LNCAP (cell line): Measurements from ENCODE around the gene DGAT2.

Experiments used
- TF ChIP-seq, protein P1 (sequence below): fragments of 450-650 bp; IDR thresholded peaks from 2 replicates; pipeline ENCODE4 v1.5.1; 2017; ENCODE audit warnings: mild to moderate bottlenecking

Gene DGAT2

DNA sequence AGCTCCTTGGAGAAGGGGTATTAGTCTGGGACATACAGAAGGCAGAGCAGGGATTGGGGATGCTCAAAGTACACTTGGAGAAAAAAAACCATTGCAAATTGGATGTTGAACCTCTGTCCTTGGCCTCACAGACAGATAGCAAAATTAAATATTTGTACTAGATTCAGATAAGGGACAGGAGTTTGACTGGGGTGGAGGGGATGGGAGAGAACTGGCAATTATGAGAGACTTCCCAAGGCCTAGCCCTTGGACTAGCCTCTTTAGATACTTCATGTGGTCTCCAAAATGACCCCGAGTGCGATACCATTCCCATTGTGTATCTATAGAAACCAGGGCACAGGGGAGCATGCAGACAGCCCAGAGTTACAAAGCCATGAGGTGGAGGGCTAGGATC lies 15.5 kb downstream of the DGAT2 start:
- TF ChIP-seq, protein P1, sequence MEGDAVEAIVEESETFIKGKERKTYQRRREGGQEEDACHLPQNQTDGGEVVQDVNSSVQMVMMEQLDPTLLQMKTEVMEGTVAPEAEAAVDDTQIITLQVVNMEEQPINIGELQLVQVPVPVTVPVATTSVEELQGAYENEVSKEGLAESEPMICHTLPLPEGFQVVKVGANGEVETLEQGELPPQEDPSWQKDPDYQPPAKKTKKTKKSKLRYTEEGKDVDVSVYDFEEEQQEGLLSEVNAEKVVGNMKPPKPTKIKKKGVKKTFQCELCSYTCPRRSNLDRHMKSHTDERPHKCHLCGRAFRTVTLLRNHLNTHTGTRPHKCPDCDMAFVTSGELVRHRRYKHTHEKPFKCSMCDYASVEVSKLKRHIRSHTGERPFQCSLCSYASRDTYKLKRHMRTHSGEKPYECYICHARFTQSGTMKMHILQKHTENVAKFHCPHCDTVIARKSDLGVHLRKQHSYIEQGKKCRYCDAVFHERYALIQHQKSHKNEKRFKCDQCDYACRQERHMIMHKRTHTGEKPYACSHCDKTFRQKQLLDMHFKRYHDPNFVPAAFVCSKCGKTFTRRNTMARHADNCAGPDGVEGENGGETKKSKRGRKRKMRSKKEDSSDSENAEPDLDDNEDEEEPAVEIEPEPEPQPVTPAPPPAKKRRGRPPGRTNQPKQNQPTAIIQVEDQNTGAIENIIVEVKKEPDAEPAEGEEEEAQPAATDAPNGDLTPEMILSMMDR = no peak

DNA sequence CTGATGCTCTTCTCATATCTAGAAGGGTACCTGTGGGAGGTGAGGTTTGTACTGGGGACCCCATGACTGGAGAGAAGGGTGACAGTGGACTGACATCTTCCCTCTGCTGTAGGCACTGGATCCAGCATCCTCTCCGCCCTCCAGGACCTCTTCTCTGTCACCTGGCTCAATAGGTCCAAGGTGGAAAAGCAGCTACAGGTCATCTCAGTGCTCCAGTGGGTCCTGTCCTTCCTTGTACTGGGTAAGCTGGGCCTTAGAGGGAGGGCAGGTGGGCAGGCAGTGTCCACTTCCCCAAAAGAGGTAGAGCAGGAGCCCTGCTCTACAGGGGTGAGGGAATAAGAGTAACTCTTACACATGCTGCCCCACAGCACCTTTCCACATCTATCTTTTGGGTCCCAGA lies 15.9 kb downstream of the DGAT2 start:
- TF ChIP-seq, protein P1 = no peak

DNA sequence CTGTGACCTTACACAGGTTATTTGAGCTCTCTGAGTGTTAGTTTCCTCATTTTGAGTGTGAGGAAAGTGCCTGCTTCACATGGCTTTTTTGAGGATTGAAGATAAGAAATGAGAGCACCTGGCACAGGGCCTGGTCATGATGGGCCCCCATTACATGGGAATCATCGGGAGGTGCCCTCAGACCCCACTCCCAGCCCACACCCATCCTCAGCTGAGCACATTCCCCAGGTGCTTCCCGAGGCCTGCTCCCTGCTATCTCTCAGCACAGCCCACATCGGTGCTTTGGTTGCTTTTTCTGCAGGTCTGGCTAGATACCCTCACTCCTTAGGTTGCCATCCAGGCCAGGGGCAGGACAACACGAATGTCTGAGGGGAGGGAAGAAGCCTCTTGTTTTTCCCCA lies 16.6 kb downstream of the DGAT2 start:
- TF ChIP-seq, protein P1 = no peak

DNA sequence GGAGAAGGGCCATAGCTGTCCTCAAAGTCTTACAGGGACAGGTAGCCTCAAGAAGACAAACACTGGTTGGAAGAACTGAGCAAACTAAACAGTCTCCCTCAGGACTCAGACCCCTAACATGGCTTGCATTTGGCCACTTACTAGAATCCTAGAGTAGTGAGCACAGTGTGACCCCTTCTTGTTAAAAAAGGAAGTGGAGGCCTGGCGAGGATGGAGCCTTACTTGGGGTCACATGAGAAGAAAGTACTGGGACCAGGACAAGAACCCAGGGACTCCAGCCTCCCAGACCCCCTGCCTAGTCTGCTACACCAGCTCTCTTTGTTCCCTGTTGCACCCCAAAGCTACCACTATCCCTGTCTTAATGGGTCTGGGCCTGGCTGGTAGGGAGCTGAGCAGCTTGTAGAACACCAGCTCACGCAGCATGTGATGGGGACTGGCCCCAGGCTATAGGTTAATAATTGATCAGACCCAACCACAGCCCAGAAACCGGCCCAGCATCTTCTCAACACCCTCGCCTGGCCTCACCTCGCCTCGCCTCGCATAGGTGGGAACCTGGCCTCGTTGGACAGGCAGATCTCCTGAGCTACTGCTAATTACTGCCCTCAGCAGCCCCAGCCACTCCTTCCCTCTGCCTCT lies 17.6 kb downstream of the DGAT2 start:
- TF ChIP-seq, protein P1 = no peak

DNA sequence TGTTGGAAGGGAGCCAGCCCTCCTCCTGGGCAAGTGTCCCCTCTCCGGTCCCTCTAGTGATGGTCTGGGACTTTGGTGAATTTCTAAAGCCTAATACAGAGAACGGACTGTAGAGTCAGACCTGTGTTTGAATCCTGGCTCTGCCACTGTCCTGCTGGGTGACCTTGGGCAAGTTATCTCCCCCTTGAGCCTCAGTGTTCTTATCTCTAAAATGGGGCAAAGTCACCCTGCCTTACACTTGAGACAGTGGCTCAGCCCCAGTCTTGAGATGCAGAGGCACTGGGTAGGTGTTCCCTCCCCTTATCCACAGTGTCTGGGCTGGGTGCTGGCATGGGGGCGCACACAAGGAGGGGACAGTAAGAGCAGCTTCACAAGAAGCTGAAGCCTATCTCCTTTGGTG lies 20.9 kb downstream of the DGAT2 start:
- TF ChIP-seq, protein P1 = no peak

DNA sequence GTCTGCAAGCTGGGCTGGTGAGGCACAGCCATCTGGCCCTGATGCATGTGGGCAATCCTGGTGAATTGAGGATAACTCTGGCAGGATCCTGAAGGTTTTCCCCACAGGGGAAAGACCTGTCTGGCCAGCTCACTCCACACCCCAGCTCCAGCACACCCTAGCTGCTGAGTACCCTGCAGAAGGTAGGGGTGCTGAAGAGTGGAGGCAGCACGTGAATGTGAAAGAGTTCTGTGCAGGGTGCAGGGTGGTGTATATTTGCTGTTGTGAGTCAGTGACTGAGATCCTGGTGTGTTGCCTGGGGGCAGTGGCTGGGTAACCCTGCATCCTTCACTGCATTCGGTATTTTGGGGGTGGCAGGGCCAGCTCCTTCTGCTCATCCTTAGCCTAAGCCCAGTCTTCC lies 22.4 kb downstream of the DGAT2 start:
- TF ChIP-seq, protein P1 = no peak

DNA sequence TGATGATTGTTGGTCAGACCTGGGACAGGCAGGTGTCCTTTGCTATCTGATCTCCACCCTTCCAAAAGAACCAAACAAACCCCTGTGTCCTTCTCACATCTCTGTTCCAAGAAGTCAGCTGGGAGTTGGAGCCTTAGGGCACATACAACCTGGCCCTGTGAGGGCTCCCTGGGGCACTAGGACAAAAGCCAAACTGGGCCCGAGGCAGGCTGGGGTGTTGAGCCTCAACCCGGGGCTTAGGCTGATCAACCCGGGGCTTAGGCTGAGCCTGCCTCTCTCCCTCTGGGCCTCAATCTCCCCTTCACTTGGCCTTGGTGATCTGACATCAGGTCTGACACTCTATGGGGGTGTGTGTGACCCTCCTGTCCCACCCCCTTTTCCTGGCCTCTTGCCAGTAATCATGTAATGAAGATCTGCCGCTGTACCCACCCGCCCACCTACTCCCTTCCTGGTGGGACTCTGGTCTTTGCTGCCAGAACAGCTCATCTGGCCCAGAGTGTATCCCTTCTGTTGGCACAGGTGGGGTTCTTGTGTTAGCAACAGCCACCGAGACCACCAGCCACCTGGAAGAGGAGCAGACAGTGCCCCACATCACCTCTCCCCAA lies 23.7 kb downstream of the DGAT2 start:
- TF ChIP-seq, protein P1 = no peak
